Measurements from ENCODE around the gene HPS1.

The HPS1 gene

GRCh38 chr10:98431016-98431415, 15.7 kb downstream of the HPS1 start:
- TF ChIP-seq CTCF (conservative IDR thresholded peaks at IDR 0.05) (no peak), ZFX (IDR thresholded peaks at IDR 0.05) (no peak)
- H3K27ac ChIP-seq: no peak overlapping the region

GRCh38 chr10:98430427-98430826, 16.3 kb downstream of the HPS1 start:
- TF ChIP-seq ZFX (IDR thresholded peaks at IDR 0.05): no peak
- no peak for TF ChIP-seq CTCF (conservative IDR thresholded peaks at IDR 0.05)

GRCh38 chr10:98429320-98430072, 17.2 kb downstream of the HPS1 start:
- TF ChIP-seq ZFX (IDR thresholded peaks at IDR 0.05): no peak
- no peak overlapping the region for H3K27ac ChIP-seq

More at GRCh38 chr10:98430427-98430826, 16.3 kb downstream of the HPS1 start:
- H3K27ac ChIP-seq: no peak overlapping the region

- no peak overlapping the region for H3K27ac ChIP-seq
- no peak for TF ChIP-seq ZFX (IDR thresholded peaks at IDR 0.05)
- no peak for TF ChIP-seq CTCF (conservative IDR thresholded peaks at IDR 0.05)
Measured at GRCh38 chr10:98427011-98427515, 19.7 kb downstream of the HPS1 start.

GRCh38 chr10:98425511-98426352, 21.0 kb downstream of the HPS1 start:
- H3K27ac ChIP-seq: no peak overlapping the region

GRCh38 chr10:98424295-98425254, 22.2 kb downstream of the HPS1 start:
- no peak for TF ChIP-seq ZFX (IDR thresholded peaks at IDR 0.05)
- TF ChIP-seq CTCF (conservative IDR thresholded peaks at IDR 0.05): no peak

More at GRCh38 chr10:98425511-98426352, 21.0 kb downstream of the HPS1 start:
- no peak for TF ChIP-seq ZFX (IDR thresholded peaks at IDR 0.05)
- TF ChIP-seq CTCF (conservative IDR thresholded peaks at IDR 0.05): peak; percentile 91

GRCh38 chr10:98423691-98424120, 23.0 kb downstream of the HPS1 start:
- TF ChIP-seq ZFX (IDR thresholded peaks at IDR 0.05) (no peak), CTCF (conservative IDR thresholded peaks at IDR 0.05) (peak; percentile 73)

More at GRCh38 chr10:98424295-98425254, 22.2 kb downstream of the HPS1 start:
- no peak overlapping the region for H3K27ac ChIP-seq

More at GRCh38 chr10:98423691-98424120, 23.0 kb downstream of the HPS1 start:
- H3K27ac ChIP-seq: no peak overlapping the region

Data from C4-2B (cell line).